ENCODE results near the gene MITF.

The MITF gene

GRCh38 chr3:69976021-69976420 is 236.8 kb downstream of the MITF start:
- in situ Hi-C loops (cut with HindIII; ENCODE audit: low pct_unique_long_range_greater_than_20kb, low sequenced_read_pairs), result no loop called here
- no peak for TF ChIP-seq JUND (IDR thresholded peaks at IDR 0.05; ENCODE audit: low read depth)
- no peak for DNase-seq (ENCODE audit: low read depth in 1 of 2, low spot score in 1 of 2)

DNA sequence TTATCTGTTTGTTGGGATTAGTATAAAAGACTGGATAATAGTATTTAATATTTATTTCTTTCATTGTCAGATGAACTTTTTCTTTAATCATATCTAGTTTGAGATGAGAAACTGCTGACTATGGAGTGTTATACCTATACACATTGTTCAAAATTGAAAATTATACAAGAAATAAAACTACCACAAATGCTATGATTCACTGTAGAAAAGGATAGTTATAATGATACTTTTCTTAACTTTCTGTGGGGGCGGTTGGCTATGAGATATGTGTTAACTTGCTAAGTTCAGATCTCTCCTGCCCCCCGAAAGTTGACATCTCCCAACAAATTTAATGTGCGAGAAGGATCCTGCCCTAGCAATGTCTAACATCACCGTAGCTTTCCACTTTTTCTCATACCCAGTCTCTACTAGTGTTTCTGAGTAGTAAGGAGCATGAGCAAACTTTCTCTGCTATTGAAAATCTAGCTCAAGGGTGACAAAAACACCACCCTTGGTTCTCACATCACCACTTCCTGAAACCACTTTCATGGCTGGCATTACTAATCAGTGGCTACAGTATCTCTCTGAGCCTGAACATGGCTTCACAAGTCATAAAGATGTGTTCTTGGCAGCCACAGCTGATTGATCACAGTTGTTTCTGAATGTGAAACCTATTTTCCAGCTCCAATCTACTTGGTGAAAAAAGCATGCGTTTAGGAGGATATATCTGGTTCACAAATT is 244.4 kb downstream of the MITF start:
- no peak for DNase-seq (ENCODE audit: low read depth in 1 of 2, low spot score in 1 of 2)
- no peak for TF ChIP-seq JUND (IDR thresholded peaks at IDR 0.05; ENCODE audit: low read depth)
- in situ Hi-C loops (cut with HindIII; ENCODE audit: low pct_unique_long_range_greater_than_20kb, low sequenced_read_pairs), result no loop called here

- no peak for TF ChIP-seq JUND (IDR thresholded peaks at IDR 0.05; ENCODE audit: low read depth)
- in situ Hi-C loops (cut with HindIII; ENCODE audit: low pct_unique_long_range_greater_than_20kb, low sequenced_read_pairs), result no loop called here
- no peak for DNase-seq (ENCODE audit: low read depth in 1 of 2, low spot score in 1 of 2)
Measured at GRCh38 chr3:69985266-69985665, 246.0 kb downstream of the MITF start.

GRCh38 chr3:69986419-69986818 is 247.2 kb downstream of the MITF start:
- in situ Hi-C loops (cut with HindIII; ENCODE audit: low pct_unique_long_range_greater_than_20kb, low sequenced_read_pairs), result no loop called here
- TF ChIP-seq JUND (IDR thresholded peaks at IDR 0.05; ENCODE audit: low read depth), result no peak
- no peak for DNase-seq (ENCODE audit: low read depth in 1 of 2, low spot score in 1 of 2)

- no peak for TF ChIP-seq JUND (IDR thresholded peaks at IDR 0.05; ENCODE audit: low read depth)
- in situ Hi-C loops (cut with HindIII; ENCODE audit: low pct_unique_long_range_greater_than_20kb, low sequenced_read_pairs), result no loop called here
- no peak for DNase-seq (ENCODE audit: low read depth in 1 of 2, low spot score in 1 of 2)
Measured at GRCh38 chr3:69987833-69988232, 248.6 kb downstream of the MITF start.

GRCh38 chr3:69993757-69994156 is 254.5 kb downstream of the MITF start:
- TF ChIP-seq JUND (IDR thresholded peaks at IDR 0.05; ENCODE audit: low read depth), result no peak
- in situ Hi-C loops (cut with HindIII; ENCODE audit: low pct_unique_long_range_greater_than_20kb, low sequenced_read_pairs), result no loop called here
- no peak for DNase-seq (ENCODE audit: low read depth in 1 of 2, low spot score in 1 of 2)

DNA sequence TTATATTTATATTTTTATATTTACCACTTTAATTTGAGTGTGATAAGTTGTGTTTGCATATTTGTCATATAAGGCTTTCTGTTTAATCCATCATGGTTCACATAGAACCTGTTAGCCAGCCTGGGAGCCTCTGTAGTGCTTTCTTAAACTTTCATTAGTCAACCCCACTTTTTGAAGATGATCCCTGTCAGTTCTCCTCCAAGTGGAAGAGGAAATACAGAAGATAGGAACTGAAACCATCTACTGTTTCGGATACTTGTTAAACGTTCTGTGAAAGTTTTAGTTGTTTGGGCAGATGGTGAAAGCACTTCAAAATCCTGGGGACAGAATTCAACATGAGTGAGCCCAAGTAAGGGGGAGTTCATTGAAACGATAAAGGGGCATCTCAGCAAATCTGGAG is 255.7 kb downstream of the MITF start:
- no peak for TF ChIP-seq JUND (IDR thresholded peaks at IDR 0.05; ENCODE audit: low read depth)
- no peak for DNase-seq (ENCODE audit: low read depth in 1 of 2, low spot score in 1 of 2)
- in situ Hi-C loops (cut with HindIII; ENCODE audit: low pct_unique_long_range_greater_than_20kb, low sequenced_read_pairs), result no loop called here

DNA sequence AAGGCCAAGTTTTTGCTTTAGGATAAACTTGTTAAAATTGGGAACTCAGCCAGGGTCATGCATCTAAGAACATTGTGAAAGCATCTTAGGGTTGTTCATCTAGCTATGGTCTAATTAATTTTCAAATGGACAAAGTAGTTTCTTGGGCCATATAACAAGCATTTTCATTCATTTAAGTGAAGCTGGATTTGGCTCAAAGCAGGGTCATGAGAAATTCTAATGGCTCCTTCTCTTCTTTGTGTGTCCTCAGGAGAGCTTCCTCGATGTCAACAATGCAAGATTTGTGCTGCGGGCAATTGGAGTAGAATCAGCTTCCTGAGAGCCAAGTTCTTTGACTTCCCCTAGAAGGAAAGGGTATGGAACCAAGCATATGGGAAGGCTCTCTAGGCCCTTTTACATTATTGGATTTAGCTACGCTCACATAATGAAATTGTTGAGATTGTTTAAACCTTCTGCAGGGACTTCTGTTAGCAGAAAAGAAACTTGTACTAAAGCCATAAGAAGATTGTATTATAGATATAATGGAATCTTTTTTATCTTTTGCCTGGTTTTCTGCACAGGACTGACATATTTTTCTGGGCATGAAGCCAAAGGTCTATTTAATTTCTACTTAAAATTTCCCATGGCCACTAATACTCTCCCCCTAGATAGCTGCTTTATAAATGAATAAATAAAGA is 258.5 kb downstream of the MITF start:
- no peak for DNase-seq (ENCODE audit: low read depth in 1 of 2, low spot score in 1 of 2)
- in situ Hi-C loops (cut with HindIII; ENCODE audit: low pct_unique_long_range_greater_than_20kb, low sequenced_read_pairs), result no loop called here
- no peak for TF ChIP-seq JUND (IDR thresholded peaks at IDR 0.05; ENCODE audit: low read depth)

DNA sequence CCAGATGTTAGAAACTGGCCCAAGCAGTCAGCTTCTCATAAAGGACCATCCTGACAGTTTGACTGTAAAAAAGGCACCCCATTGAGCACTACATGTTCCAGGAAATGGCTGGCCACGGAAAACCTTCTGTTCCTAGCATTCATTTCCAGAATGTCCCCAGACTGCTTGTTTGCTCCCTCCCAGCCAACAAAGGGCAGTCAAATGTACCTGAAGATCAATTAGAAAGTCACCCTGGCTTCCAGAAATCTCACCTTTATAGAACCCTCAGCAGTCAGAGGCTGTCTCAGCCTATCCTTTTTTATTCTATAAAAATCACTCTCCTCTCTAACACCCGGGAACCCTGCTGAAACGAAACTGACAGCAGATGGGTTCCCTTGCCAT is 259.5 kb downstream of the MITF start:
- no peak for DNase-seq (ENCODE audit: low read depth in 1 of 2, low spot score in 1 of 2)
- in situ Hi-C loops (cut with HindIII; ENCODE audit: low pct_unique_long_range_greater_than_20kb, low sequenced_read_pairs), result no loop called here
- no peak for TF ChIP-seq JUND (IDR thresholded peaks at IDR 0.05; ENCODE audit: low read depth)

DNA sequence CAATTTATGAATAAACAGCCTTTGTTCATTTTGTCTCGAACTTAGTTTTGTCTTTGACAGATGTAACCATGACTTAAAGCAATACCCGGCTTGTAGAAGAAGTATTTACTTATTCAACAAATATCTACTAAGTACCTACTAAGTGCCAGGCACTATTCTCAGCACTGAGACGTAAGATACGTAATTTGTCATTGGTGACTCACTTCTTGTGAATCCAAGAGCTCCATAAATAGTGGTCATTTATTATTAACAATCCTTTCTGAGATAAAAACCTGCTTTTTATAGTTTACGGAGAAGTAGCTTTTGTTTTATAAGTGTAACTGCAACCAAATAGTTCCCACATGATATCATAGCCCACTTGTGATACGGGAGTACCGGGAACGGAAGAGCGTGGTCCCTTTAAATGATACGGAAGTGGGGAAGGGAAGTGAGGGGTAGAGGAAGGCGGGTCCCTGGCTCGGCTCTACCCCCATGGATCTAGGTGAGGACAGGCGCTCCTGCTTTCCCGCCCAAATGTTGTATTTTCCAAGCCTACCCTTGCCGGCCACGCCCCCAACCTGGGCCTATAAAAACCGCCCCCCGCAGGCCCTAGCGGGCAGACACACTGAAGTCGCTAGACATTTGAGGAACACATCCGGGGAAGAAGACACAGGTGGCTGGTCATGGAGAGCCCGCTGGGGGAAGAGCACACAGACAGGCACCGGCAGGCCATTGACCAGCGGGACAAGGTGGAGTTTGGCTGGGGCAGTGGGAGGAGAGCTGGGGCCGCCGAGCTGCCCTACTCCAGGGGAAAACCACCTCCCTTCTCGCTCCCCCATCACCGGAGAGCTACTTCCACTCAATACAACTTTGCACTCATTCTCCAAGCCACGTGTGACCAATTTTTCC is 260.1 kb downstream of the MITF start, which contains the start of gene SAMMSON:
TSS of gene SAMMSON (plus strand) at position 594 of the 888 bp plus-strand sequence.
- in situ Hi-C loops (cut with HindIII; ENCODE audit: low pct_unique_long_range_greater_than_20kb, low sequenced_read_pairs), result no loop called here
- DNase-seq (ENCODE audit: low read depth in 1 of 2, low spot score in 1 of 2), result peak in 1 of 2 experiments; percentile 3
- TF ChIP-seq JUND (IDR thresholded peaks at IDR 0.05; ENCODE audit: low read depth), result no peak

- no peak for TF ChIP-seq JUND (IDR thresholded peaks at IDR 0.05; ENCODE audit: low read depth)
- DNase-seq (ENCODE audit: low read depth in 1 of 2, low spot score in 1 of 2), result no peak
- in situ Hi-C loops (cut with HindIII; ENCODE audit: low pct_unique_long_range_greater_than_20kb, low sequenced_read_pairs), result no loop called here
Measured at GRCh38 chr3:70000028-70000410, 260.8 kb downstream of the MITF start.

- no peak for DNase-seq (ENCODE audit: low read depth in 1 of 2, low spot score in 1 of 2)
- in situ Hi-C loops (cut with HindIII; ENCODE audit: low pct_unique_long_range_greater_than_20kb, low sequenced_read_pairs), result no loop called here
- no peak for TF ChIP-seq JUND (IDR thresholded peaks at IDR 0.05; ENCODE audit: low read depth)
Measured at GRCh38 chr3:70000563-70001081, 261.4 kb downstream of the MITF start.
